SJCRH30 (cell line): ENCODE results near the gene TNC. TPM values are rescaled to one million over a fixed set of nuclear protein-coding genes. Genes with fewer than 3 reads are reported as not detected.
"Not testable (repeated sequence)": the region's sequence is repeated elsewhere in the genome, so short reads cannot be mapped to it uniquely, and the experiment has no call there.

ENCODE experiments used
- DNase-seq, 2 experiments: peaks; one replicate each; pipeline ENCODE4 v3.0.0-alpha.2; 2015 to 2020
- H3K27ac ChIP-seq: fragments of 250-450 bp; sonication (Bioruptor Pico); 2 replicates; pipeline ENCODE4 v1.5.1; 2020; ENCODE audit warnings: mild to moderate bottlenecking, moderate library complexity
- H3K27me3 ChIP-seq: fragments of 250-450 bp; sonication (Bioruptor Pico); 2 replicates; pipeline ENCODE4 v1.5.1; 2020; ENCODE audit warnings: mild to moderate bottlenecking, moderate library complexity
- H3K36me3 ChIP-seq: fragments of 250-450 bp; sonication (Bioruptor Pico); 2 replicates; pipeline ENCODE4 v1.5.1; 2020; ENCODE audit warnings: mild to moderate bottlenecking, moderate library complexity
- H3K4me1 ChIP-seq: fragments of 250-450 bp; sonication (Bioruptor Pico); 2 replicates; pipeline ENCODE4 v1.5.1; 2020; ENCODE audit warnings: mild to moderate bottlenecking, moderate library complexity
- H3K4me3 ChIP-seq: fragments of 250-450 bp; sonication (Bioruptor Pico); 2 replicates; pipeline ENCODE4 v1.5.1; 2020; ENCODE audit warnings: mild to moderate bottlenecking, moderate library complexity
- H3K9me3 ChIP-seq: fragments of 250-450 bp; sonication (Bioruptor Pico); replicated peaks from 2 replicates; pipeline ENCODE4 v1.5.1; 2020; ENCODE audit warnings: mild to moderate bottlenecking, moderate library complexity
- total RNA-seq: library from RNA; depleted of rRNA; stranded (reverse); fragments of >200 nt; shearing (Covaris generic); gene quantifications from 2 replicates; pipeline ENCODE4 v1.2.3, GENCODE V29; 2014

TNC gene
- total RNA-seq, 1 experiment from 2014 or later, result 181 TPM

DNA sequence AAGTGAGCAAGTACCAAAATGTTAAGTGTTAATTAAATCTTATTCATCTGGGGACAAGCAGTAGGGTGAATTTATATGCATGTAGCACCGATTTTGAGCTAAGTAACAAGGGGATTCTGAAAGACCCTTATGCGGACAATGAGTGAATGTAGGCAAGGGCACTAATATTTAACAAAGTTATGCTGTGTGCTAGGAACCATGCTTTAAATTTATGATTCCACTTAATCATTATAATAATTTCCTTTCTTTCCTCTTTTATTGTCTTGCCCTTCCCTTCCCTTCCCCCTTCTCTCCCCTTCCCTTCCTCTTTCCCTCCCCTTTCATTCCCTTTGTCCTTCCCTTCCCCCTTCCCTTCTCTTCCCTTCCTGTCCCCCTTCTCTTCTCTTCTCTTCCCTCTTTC lies 25.7 kb upstream of the TNC start:
- Histone ChIP-seq H3K36me3 (no peaks in the 10 kb centered on the region), H3K27me3 (no peaks in the 10 kb centered on the region), H3K9me3 (no peaks in the 10 kb centered on the region; the same call in 1 of the 2 replicates), H3K4me1 (peaks cover 21% of the 10 kb centered on the region), H3K27ac (no peak overlapping the region), H3K4me3 (no peak overlapping the region)
- DNase-seq, result no peak

DNA sequence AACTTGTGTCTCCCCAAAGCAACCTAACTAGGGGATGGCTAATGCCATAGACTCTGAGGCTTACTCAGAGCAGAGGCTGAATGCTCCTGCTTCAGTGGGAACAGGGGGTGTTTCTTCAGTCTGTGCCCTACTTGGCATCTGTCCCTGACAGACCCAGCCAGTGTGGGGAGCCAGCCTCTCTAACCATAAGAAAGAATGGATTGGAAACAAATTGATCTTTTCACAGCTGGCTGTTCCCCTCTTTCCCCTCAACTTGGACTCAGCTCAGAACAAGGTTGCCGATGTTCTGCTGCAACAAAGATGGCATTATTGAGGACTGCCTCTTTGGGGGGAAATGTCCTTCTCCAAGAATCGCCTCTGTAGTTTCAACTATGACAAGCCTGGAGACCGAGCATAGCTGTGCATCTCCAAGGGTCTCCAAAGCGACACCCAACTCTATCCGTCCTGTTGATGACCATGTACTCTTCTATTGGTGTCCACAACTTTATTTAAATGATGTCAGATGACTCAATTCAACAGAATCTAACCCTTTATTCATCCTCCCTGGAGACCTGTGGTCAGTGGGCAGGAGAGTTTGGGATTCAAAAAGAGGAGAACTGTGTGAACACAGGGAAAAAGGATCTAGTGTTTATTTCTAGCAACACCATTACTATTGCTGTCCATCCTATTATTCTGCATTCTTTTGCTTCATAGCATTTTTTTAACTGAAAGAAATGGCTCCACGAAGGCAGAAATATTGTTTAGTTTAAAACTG lies 24.7 kb upstream of the TNC start:
- H3K36me3 ChIP-seq, result no peaks in the 10 kb centered on the region
- DNase-seq, result no peak
- no peaks in the 10 kb centered on the region for H3K27me3 ChIP-seq
- no peak overlapping the region for H3K4me3 ChIP-seq
- H3K9me3 ChIP-seq, result no peaks in the 10 kb centered on the region; the same call in 1 of the 2 replicates
- H3K27ac ChIP-seq, result no peak overlapping the region
- H3K4me1 ChIP-seq, result peaks cover 18% of the 10 kb centered on the region

DNA sequence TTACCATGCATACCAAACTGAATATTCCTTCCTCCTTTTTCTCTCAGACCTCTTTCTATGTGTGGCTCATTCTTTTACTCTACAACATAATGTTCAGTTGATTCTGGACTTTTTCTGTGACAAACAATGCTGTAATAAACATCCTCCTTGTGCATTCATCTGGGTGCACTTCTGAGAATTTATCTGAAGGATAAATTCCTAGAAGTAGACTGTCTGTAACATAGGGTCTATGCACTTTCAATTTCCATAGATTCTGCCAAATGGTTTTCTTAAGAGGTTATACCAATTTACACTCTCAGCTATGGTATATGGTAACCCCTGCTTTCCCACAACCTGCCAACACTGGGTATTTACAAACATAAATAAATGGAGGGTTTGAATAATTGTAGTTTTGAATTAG lies 24.1 kb upstream of the TNC start:
- DNase-seq, result no peak
- H3K27me3 ChIP-seq, result no peaks in the 10 kb centered on the region
- H3K27ac ChIP-seq, result no peak overlapping the region
- peaks cover 12% of the 10 kb centered on the region for H3K4me1 ChIP-seq
- H3K4me3 ChIP-seq, result no peak overlapping the region
- H3K9me3 ChIP-seq, result no peaks in the 10 kb centered on the region; the same call in 1 of the 2 replicates
- H3K36me3 ChIP-seq, result no peaks in the 10 kb centered on the region

DNA sequence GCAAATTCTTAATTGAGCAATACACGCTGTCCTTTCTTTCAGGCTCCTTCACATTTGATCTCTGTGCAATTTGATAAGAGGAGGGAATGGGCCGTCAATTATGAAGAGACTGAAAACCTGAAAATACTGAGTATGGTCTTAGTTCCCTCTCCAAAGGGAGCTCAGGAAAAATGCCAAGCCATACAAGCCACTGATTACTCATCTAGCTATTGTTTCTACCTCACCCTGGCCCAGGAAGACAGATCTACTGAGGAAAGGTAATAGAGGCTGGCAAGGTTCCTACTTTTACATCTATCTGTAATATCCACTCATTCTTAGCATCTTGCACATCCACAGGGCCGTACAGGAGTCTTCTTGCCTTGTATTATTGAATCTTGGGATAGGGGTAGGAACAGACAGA lies 23.7 kb upstream of the TNC start:
- H3K4me3 ChIP-seq, result no peak overlapping the region
- H3K4me1 ChIP-seq, result peaks cover 7% of the 10 kb centered on the region
- DNase-seq, result no peak
- H3K9me3 ChIP-seq, result no peaks in the 10 kb centered on the region; the same call in 1 of the 2 replicates
- H3K27me3 ChIP-seq, result no peaks in the 10 kb centered on the region
- H3K36me3 ChIP-seq, result no peaks in the 10 kb centered on the region
- no peak overlapping the region for H3K27ac ChIP-seq

DNA sequence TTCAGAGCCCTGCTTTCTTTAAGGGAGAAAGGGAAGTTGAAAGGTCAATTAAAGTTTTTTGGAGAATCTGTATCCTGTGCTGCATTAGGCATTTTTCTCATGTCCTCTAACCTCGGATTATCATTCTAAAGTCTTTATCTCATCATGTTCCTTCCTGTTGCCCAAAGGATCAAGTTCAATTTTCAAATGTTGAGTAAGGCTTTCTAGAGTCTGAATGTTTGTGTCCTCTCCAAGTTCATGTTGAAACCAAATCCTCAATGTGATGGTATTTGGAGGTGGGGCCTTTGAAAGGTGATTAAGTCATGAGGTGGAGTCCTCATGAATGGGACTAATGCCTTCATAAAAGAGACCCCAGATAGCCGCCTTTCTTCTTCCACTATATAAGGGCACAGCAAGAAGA lies 20.2 kb upstream of the TNC start:
- Histone ChIP-seq H3K4me3 (no peak overlapping the region), H3K27me3 (no peaks in the 10 kb centered on the region), H3K4me1 (peaks cover 18% of the 10 kb centered on the region), H3K27ac (no peak overlapping the region), H3K9me3 (0 out of 2 replicates have a peak, but pooled peaks cover 3% of the 10 kb centered on the region), H3K36me3 (no peaks in the 10 kb centered on the region)
- no peak for DNase-seq

DNA sequence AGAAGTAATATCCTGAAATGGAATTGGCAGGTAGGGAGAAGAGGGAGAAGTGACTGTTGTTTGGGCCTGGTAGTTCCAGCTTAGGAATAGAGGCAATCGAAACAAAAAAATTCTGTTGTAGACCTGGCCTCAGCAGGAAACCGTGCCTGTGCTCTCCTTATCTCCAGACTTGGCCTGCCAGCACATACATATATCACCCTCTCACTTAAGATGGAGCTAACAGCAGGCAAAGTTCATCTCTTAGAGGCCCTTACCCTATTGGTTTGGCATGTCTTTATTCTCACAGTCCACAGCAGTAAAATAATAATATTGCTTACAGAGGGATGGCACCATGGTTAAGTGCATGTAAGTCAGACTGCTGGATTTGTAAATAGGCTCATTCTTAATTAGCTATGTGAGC lies 19.6 kb upstream of the TNC start:
- Histone ChIP-seq H3K4me3 (no peak overlapping the region), H3K4me1 (peaks cover 24% of the 10 kb centered on the region), H3K27me3 (no peaks in the 10 kb centered on the region), H3K9me3 (0 out of 2 replicates have a peak, but pooled peaks cover 3% of the 10 kb centered on the region), H3K27ac (no peak overlapping the region), H3K36me3 (no peaks in the 10 kb centered on the region)
- DNase-seq, result no peak

DNA sequence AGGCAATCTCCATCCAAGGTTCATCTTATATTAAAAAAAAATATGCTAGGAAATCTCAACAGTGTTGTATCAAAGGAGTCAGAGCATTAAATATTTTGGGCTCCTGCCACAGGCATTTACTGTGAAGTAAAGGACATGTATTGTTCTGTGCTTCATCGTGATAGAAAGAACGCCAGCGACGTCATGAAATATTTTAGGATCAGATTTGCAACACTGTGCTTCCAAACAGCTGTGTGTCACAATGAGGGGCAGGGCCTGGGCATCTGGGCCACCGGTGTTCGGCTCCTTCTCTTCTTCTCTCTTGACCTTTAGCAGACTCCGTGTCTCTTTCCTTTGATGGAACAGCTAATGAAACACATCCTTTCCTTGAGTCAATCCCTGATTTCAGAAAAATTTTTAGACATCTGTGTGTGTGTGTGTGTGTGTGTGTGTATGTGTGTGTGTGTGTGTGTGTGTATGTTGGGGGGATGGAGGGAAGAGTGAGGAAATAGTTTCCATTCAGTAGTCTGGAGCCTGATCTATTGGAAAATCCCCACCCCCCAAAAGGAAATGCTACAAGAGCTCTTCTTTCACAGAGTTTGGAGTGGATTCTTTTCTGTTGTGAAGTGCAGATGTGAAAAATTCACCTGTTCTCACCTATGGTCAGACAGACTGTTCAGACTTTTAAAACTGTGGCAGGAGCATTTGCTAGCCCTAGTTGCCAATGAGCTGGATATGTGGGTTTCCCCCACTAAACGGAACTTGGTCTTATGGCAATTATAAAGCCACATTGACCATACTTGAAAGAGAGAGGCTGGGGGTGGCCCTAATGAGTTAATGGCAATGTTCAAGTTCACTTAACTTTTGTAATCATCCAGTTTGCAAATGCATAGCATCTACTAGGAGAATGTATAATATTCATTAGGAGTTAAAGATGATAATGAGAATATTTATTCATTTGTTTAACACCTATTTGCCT lies 18.1 kb upstream of the TNC start:
- Histone ChIP-seq H3K4me1 (peaks cover 32% of the 10 kb centered on the region), H3K27ac (0 out of 2 replicates have a peak overlapping the region, but pooled peaks have one; percentile 4), H3K9me3 (0 out of 2 replicates have a peak, but pooled peaks cover 3% of the 10 kb centered on the region), H3K36me3 (no peaks in the 10 kb centered on the region), H3K27me3 (no peaks in the 10 kb centered on the region), H3K4me3 (no peak overlapping the region)
- peak; percentile 45 to 56 for DNase-seq

DNA sequence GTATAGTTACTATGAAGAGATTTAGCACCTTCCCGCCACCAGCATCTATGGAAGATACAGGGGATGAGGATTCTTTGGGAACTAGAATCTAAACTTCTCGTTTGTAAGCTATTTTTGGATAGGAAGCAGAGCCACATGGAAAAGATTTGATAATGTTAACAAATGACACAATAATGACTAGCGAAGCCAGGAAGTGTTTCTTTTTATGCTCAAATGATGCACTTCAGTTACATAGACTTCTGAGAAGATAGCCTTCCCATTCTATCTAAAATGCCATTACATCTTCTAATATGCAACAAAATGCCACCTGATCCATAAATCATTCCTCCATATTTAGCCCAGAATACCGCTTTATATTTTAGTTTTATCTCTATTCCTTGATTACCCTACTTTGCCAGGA lies 17.0 kb upstream of the TNC start:
- DNase-seq, result no peak
- no peaks in the 10 kb centered on the region for H3K27me3 ChIP-seq
- H3K4me1 ChIP-seq, result peaks cover 32% of the 10 kb centered on the region
- H3K4me3 ChIP-seq, result no peak overlapping the region
- H3K27ac ChIP-seq, result no peak overlapping the region
- H3K9me3 ChIP-seq, result 0 out of 2 replicates have a peak, but pooled peaks cover 3% of the 10 kb centered on the region
- no peaks in the 10 kb centered on the region for H3K36me3 ChIP-seq

DNA sequence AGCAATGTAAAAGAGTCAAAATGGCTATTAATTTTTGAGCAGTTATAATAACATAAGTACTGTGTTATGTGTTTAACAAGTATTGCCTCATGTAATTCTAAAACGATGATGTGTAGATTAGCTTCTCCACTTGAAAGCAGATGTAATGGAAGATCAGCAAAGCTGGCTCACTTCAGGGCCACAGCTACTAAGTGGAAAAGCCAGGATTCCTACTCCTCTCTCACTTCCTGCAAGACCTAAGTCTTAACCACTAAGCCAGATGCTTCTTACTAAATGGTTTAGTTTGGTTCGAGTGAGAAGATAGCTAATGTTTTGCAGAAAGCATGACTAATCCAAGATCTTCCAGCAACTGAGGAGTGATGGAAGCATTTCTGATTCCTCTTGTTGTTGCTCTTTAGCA lies 15.7 kb upstream of the TNC start:
- 0 out of 2 replicates have a peak, but pooled peaks cover 3% of the 10 kb centered on the region for H3K9me3 ChIP-seq
- H3K36me3 ChIP-seq, result no peaks in the 10 kb centered on the region
- DNase-seq, result peak in 1 of 2 experiments; percentile 62
- H3K27me3 ChIP-seq, result no peaks in the 10 kb centered on the region
- H3K27ac ChIP-seq, result peak overlapping the region; percentile 27
- peaks cover 32% of the 10 kb centered on the region for H3K4me1 ChIP-seq
- H3K4me3 ChIP-seq, result no peak overlapping the region

DNA sequence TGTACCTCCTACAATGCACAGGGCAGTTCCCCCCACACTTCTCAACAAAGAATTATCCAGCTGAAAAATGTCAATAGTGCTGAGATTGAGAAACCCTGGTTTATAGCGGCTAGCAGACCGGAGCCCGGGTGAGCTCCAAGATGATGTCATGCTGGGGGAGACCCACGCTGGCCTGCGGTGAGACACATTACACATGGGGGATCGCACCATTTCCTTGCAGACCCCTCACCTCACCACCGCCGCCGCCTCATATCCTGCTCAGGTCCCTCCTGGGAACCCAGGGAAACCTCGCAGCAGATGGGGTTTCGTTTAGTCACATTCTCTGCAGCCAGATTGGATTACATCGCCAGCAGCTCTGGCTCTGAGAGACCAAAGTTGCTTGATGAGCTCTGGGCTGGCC lies 14.7 kb upstream of the TNC start:
- peak overlapping the region; percentile 27 for H3K27ac ChIP-seq
- H3K27me3 ChIP-seq, result no peaks in the 10 kb centered on the region
- H3K36me3 ChIP-seq, result no peaks in the 10 kb centered on the region
- H3K4me3 ChIP-seq, result no peak overlapping the region
- peak; percentile 68 to 69 for DNase-seq
- H3K9me3 ChIP-seq, result 0 out of 2 replicates have a peak, but pooled peaks cover 3% of the 10 kb centered on the region
- H3K4me1 ChIP-seq, result peaks cover 36% of the 10 kb centered on the region

DNA sequence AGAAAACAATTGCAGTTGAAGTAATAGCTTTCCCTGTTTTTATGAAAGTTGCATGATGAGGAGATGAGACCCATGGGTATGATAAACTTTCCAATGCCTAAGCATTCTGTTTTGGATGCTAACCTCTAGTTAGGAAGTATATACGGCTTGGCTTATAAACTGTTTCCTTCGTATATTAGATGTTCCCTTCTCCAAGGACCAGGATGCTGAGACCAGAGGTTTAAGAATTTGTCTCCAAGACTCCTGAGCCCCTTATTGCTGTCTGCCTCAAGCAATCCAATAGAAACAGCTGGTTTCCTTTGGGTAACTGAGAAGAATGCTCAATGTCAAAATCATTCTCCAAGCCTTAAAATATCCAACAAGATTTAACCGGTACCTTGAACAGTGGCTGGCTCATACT lies 12.2 kb upstream of the TNC start:
- no peak for DNase-seq
- H3K27me3 ChIP-seq, result no peaks in the 10 kb centered on the region
- H3K36me3 ChIP-seq, result no peaks in the 10 kb centered on the region
- H3K4me3 ChIP-seq, result no peak overlapping the region
- peaks cover 45% of the 10 kb centered on the region for H3K4me1 ChIP-seq
- H3K9me3 ChIP-seq, result peaks cover 10% of the 10 kb centered on the region; the same call in 1 of the 2 replicates
- H3K27ac ChIP-seq, result no peak overlapping the region

DNA sequence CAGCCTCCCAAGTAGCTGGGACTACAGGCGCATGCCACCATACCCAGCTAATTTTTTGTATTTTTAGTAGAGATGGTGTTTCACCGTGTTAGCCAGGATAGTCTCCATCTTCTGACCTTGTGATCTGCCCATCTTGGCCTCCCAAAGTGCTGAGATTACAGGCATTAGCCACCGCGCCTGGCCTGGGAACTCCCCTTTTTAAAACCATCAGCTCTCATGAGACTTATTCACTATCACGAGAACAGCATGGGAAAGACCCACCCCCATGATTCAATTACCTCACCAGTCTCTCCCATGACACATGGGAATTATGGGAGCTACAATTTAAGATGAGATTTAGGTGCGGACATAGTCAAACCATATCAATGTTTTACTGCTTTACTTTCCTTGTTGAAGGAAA lies 10.8 kb upstream of the TNC start:
- H3K27me3 ChIP-seq, H3K36me3 ChIP-seq, H3K27ac ChIP-seq, DNase-seq, H3K4me3 ChIP-seq: not testable (repeated sequence)
- H3K4me1 ChIP-seq, result peaks cover 39% of the 10 kb centered on the region
- peaks cover 10% of the 10 kb centered on the region; the same call in 1 of the 2 replicates for H3K9me3 ChIP-seq

DNA sequence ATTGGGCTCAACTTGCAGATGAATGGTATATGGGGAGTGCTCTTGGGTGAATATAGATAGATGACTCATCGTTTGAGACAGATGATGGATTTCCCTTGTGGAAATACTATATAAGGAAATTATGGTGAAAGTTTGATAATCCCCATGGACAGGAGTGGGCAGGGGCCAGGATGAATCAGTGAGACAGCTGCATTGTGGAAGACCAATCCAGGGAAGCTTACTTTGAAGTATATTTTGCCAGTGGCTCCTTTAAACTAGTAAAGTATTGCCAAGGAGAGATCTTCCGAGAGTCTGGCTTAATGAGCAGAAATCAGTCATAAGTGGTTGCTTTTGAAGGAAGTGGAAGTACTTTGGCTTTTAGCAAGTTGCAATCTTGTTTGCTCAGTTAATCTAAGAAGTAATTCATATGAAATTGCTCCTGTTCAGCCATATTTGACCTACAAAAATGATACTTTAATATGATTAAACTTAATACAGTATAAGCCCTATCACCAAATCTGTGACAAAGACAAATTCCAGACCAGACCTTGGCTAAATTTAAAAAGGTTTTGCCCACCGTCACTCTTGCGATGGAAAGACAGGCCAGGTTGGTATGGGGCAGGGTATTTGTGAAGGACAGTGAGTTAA lies 9.3 kb upstream of the TNC start:
- no peaks in the 10 kb centered on the region for H3K36me3 ChIP-seq
- DNase-seq, result peak; percentile 88 to 95
- H3K27me3 ChIP-seq, result no peaks in the 10 kb centered on the region
- no peak overlapping the region for H3K4me3 ChIP-seq
- H3K27ac ChIP-seq, result peak overlapping the region; percentile 77
- H3K9me3 ChIP-seq, result peaks cover 10% of the 10 kb centered on the region; the same call in 1 of the 2 replicates
- H3K4me1 ChIP-seq, result peaks cover 36% of the 10 kb centered on the region

DNA sequence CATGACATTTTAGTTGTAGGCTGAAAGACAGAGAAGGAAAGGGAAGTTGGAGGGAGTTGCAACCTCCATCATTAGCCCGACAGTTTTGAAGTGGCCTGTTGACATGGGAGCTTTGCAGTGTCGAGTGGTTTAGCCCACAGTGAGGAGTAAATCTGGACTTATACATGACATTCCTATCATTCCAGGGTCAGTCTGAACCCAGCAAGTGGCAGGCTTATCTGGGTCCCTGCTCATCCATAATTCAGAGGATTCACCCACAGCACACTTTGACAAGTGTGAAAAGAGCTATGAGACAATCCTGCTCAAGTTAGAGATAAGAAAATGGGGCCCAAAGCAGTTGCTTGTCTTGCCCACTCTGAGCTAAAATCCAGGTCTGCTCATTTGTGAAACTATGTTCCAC lies 8.4 kb upstream of the TNC start:
- peak; percentile 74 to 81 for DNase-seq
- peak overlapping the region; percentile 77 for H3K27ac ChIP-seq
- H3K27me3 ChIP-seq, result no peaks in the 10 kb centered on the region
- no peak overlapping the region for H3K4me3 ChIP-seq
- peaks cover 10% of the 10 kb centered on the region; the same call in 1 of the 2 replicates for H3K9me3 ChIP-seq
- H3K4me1 ChIP-seq, result peaks cover 31% of the 10 kb centered on the region
- H3K36me3 ChIP-seq, result no peaks in the 10 kb centered on the region
